Measurements from ENCODE around the gene CHPF2.

DNA sequence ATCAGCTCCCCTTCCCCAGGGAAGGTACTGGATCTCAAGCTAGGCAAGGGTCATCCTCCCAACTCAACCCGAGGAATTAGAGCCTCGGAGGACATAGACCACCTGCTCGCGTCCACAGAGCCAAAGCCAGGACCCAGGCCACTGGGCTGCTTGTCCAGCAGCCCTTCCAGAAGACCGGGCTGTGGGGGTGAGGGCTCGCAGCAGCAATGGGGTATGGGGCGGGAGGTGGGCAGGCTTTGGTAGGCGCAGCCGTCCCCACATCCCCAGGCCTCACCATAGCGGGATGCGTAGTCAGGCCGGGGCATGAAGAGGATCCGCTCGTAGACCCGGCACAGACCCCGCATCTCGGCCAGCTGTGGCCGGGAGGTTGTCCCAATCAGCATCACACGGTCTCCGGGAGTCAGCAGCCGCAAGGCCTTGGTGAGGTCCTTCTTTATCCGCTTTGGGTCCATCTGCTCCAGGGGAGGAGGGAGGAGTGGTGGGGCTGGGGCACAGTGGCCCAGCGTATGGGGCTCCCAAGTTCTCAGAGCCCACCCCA is 40.2 kb upstream of the CHPF2 start:
- TF ChIP-seq POLR2AphosphoS5 (IDR thresholded peaks at IDR 0.05; ENCODE audit: low read depth, low read length): no peak
- TF ChIP-seq FOSL1 (IDR thresholded peaks at IDR 0.05; ENCODE audit: low read depth): no peak
- TF ChIP-seq JUND (IDR thresholded peaks at IDR 0.05): no peak
- TF ChIP-seq, protein P1, sequence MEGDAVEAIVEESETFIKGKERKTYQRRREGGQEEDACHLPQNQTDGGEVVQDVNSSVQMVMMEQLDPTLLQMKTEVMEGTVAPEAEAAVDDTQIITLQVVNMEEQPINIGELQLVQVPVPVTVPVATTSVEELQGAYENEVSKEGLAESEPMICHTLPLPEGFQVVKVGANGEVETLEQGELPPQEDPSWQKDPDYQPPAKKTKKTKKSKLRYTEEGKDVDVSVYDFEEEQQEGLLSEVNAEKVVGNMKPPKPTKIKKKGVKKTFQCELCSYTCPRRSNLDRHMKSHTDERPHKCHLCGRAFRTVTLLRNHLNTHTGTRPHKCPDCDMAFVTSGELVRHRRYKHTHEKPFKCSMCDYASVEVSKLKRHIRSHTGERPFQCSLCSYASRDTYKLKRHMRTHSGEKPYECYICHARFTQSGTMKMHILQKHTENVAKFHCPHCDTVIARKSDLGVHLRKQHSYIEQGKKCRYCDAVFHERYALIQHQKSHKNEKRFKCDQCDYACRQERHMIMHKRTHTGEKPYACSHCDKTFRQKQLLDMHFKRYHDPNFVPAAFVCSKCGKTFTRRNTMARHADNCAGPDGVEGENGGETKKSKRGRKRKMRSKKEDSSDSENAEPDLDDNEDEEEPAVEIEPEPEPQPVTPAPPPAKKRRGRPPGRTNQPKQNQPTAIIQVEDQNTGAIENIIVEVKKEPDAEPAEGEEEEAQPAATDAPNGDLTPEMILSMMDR (IDR thresholded peaks at IDR 0.05 in 2 of 3, conservative IDR thresholded peaks at IDR 0.05 in 1 of 3; ENCODE audit: borderline replicate concordance in 1 of 3, insufficient read depth in 1 of 3, low read depth in 2 of 3, low read length in 2 of 3): no peak

All from HCT116 (cell line).